MG63 (cell line): Measurements from ENCODE around the gene CANT1. TPM values are rescaled to one million over a fixed set of nuclear protein-coding genes. Genes with fewer than 3 reads are reported as not detected.
A peak's percentile ranks its signal among the peaks of the same experiment; 100 is the strongest.
"Not testable (repeated sequence)": the region's sequence is repeated elsewhere in the genome, so short reads cannot be mapped to it uniquely, and the experiment has no call there.

ENCODE experiments used
- DNase-seq: peaks from one replicate; pipeline ENCODE4 v3.0.0-alpha.2; 2020
- H3K27me3 ChIP-seq: fragments of 250-450 bp; sonication (Bioruptor Pico); 2 replicates; pipeline ENCODE4 v1.5.1; 2020; ENCODE audit warnings: mild to moderate bottlenecking, moderate library complexity
- H3K36me3 ChIP-seq: fragments of 250-450 bp; sonication (Bioruptor Pico); 2 replicates; pipeline ENCODE4 v1.5.1; 2020; ENCODE audit warnings: mild to moderate bottlenecking, moderate library complexity
- H3K4me3 ChIP-seq: fragments of 250-450 bp; sonication (Bioruptor Pico); 2 replicates; pipeline ENCODE4 v1.5.1; 2020; ENCODE audit warnings: mild to moderate bottlenecking, moderate library complexity
- H3K9me3 ChIP-seq: fragments of 250-450 bp; sonication (Bioruptor Pico); 2 replicates; pipeline ENCODE4 v1.5.1; 2020; ENCODE audit warnings: mild to moderate bottlenecking, moderate library complexity
- total RNA-seq: library from RNA; depleted of rRNA; stranded (reverse); fragments of >200 nt; shearing (Covaris generic); gene quantifications from 2 replicates; pipeline ENCODE4 v1.2.3, GENCODE V29; 2014; ENCODE audit warnings: low replicate concordance

CANT1 gene
- total RNA-seq, 1 experiment from 2014 or later: 112 TPM

DNA sequence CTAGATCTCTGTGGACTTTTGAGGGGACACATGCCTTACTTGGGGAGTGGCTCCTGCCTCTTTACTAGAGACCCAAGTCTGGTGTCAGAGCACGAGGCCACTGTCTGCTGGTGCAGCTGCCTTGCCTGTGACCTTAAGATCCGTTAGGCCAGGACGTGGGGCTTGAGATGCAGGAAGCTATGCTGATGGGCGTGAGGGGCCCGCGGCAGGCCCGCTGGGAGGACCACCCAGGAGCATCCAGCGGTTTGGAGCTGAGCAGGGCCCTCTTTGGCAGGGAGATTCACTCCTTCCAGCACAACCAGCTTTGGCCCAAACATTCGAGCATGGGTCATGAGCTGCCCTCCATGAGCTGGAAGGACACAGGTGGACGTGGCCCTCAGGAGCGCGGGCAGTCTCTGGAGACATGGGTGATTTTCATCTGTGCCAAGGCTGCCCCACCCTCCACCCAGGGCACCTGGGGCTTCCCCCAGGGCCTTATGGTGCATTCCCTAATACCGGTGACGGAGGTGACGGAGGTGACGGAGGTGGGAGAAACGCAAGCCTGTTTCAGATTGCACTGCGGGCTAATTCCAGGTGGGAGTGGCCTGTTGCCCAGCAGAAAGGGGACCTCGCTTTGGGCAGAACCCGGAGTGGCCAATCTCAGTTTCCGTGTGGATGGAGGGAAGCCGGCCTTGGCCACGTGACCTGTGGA, 42.5 kb downstream of the CANT1 start:
- Histone ChIP-seq H3K9me3 (no peaks in the 10 kb centered on the region), H3K27me3 (no peaks in the 10 kb centered on the region), H3K36me3 (peaks cover 42% of the 10 kb centered on the region), H3K4me3 (no peak overlapping the region)
- DNase-seq: no peak

DNA sequence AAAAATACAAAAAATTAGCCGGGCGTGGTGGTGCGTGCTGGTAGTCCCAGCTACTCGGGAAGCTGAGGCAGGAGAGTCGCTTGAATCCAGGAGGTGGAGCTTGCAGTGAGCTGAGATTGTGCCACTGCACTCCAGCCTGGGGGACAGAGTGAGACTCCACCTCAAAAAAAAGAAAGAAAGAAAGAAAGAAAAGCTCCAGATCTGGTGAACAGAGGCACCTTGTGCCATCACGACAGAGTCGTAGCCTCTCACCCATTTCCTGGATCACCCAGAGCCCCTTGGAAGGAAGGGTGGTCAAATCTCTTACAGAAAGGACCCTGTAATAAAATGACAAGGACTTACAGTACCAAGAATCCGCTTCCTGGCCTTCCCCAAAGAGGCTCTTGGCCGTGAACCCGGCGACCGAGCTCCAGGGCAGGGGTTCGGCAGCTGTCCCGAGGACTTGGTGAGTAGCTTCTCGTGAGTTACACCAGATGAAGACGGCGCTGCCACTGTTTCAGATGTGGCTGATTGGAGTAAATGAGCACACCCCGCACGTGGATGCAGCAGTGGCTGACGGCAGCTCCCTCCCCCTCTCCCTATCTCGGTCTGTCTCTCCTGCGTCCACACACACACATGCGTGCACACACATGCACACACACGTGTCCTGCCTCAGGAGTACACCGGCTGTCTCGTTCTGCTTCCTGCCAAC, 43.3 kb downstream of the CANT1 start:
- H3K4me3 ChIP-seq: no peak overlapping the region
- peaks cover 35% of the 10 kb centered on the region for H3K36me3 ChIP-seq
- no peaks in the 10 kb centered on the region for H3K9me3 ChIP-seq
- no peaks in the 10 kb centered on the region for H3K27me3 ChIP-seq
- no peak for DNase-seq

DNA sequence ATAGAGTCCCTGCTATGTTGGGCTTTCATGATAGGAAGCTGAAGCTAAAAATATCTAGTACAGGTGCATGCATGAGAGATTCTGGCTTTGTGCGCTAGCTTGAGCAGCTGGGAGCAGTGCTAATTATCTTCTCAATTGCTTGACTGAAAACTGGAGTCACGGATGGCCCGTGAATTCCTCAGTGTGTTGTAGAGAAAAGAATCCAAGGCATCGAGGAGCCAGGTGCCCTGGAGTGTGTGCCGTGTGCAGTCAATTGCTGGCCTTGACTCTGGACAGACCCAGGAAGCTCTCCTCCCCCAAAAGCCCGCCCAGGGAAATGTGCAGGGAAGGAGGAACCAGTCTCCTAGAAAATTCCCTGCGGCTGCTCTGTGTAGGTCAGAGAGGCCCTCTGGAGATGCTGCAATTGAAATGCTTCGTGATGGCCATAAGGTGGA, 44.1 kb downstream of the CANT1 start:
- DNase-seq: no peak
- no peaks in the 10 kb centered on the region for H3K27me3 ChIP-seq
- H3K4me3 ChIP-seq: no peak overlapping the region
- no peaks in the 10 kb centered on the region for H3K9me3 ChIP-seq
- H3K36me3 ChIP-seq: peaks cover 27% of the 10 kb centered on the region

DNA sequence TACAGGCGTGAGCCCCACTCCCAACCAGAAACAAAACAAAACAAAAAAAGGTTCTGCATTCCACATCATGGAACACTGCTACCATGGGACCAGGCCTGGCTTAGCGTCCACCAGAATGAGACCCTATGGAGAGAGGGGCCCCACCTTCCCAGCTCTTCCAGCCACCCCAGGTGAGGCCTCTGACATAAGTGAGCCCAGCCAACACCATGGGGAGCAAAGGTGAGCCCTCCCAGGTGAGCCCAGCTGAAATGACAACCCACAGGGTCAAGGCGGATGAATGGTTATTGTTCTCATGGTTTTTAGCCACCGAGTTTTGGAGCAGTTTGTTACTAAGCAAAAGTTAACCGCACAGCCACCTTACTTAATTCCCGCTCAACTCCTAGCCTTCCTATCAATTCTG, 46.2 kb downstream of the CANT1 start:
- no peaks in the 10 kb centered on the region for H3K9me3 ChIP-seq

DNA sequence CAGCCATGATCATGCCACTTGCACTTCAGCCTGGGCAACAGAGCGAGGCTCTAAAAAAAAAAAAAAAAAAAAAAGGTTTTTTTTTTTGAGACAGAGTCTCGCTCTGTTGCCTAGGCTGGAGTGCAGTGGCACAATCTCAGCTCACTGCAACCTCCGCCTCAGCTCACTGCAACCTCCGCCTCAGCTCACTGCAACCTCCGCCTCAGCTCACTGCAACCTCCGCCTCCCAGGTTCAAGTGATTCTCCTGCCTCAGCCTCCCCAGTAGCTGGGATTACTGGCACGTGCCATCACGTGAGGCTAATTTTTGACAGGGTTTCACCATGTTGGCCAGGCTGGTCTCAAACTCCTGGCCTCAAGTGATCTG, 46.6 kb downstream of the CANT1 start:
- H3K9me3 ChIP-seq, H3K4me3 ChIP-seq, H3K27me3 ChIP-seq, H3K36me3 ChIP-seq, DNase-seq: not testable (repeated sequence)

More for the DNA sequence above, 46.2 kb downstream of the CANT1 start:
- H3K36me3 ChIP-seq: peaks cover 6% of the 10 kb centered on the region
- no peak for DNase-seq
- H3K4me3 ChIP-seq: no peak overlapping the region
- H3K27me3 ChIP-seq: no peaks in the 10 kb centered on the region

DNA sequence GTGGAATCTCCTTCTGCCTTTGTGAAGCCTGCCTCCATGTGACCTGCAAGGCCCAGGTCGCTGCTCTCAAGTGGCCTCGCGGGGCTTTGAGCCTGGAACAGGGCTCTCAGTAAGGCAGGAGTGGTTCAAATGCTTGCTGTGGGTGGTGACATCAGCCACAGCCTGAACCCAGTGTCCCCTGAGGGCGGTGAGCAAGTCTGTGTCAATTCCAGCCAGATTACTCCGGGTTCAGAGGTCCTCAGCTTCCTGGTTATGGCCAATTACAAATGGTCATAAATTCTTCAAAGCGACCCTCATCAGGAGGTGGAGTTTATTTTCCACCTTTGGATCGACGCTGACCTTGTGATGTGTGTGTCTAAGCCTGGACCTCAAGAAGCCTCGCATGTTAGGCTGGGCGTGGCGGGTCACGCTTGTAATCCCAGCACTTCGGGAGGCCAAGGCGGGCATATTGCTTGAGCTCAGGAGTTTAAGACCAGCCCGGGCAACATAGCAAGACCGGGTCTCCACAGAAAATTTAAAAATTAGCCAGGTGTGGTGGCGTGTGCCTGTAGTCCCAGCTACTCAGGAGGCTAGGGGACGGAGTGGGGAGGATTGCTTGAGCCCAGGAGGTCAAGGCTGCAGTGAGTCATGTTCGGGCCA, 47.1 kb downstream of the CANT1 start:
- Histone ChIP-seq H3K27me3 (no peaks in the 10 kb centered on the region), H3K4me3 (no peak overlapping the region), H3K36me3 (no peaks in the 10 kb centered on the region), H3K9me3 (no peaks in the 10 kb centered on the region)
- peak; percentile 37 for DNase-seq

DNA sequence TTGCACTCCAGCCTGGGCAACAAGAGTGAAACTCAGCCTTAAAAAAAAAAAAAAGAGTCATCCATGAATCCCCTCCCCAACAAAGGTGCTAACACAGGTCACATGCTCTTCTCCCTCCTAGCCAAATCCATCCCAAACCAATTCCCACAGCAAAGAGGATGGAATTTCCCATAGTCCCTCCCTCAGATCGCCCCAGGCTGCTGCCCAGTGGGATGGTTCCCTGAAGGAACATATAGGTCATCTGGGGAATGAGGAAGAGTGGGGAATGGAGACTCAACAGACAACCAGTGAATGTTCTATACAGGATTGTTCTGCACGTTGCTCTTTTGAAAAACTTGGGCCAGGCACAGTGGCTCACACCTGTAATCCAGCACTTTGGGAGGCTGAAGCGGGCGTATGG, 48.0 kb downstream of the CANT1 start:
- DNase-seq: no peak
- H3K36me3 ChIP-seq: no peaks in the 10 kb centered on the region
- H3K4me3 ChIP-seq: no peak overlapping the region
- H3K27me3 ChIP-seq: no peaks in the 10 kb centered on the region
- no peaks in the 10 kb centered on the region for H3K9me3 ChIP-seq

DNA sequence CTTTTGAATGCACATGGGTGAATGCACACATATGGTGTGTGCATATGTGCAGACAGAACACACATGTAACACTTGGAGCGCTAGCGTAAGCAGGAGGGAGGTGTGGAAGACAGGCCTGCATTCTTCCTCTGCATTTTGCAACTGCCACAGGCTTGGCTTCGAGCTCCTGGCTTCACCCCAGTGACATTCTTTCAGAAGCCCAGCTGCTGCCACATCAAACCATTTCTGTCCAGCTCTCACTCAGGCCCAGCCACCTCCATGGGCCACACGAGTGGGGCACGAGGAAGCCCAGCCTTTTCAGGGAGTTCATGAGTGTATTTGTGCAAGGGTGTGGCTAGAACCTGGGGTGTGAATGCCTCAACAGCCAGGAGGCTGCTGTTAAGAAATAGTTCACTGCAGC, 48.6 kb downstream of the CANT1 start:
- H3K9me3 ChIP-seq: no peaks in the 10 kb centered on the region
- H3K4me3 ChIP-seq: no peak overlapping the region
- H3K27me3 ChIP-seq: no peaks in the 10 kb centered on the region
- H3K36me3 ChIP-seq: no peaks in the 10 kb centered on the region
- no peak for DNase-seq

DNA sequence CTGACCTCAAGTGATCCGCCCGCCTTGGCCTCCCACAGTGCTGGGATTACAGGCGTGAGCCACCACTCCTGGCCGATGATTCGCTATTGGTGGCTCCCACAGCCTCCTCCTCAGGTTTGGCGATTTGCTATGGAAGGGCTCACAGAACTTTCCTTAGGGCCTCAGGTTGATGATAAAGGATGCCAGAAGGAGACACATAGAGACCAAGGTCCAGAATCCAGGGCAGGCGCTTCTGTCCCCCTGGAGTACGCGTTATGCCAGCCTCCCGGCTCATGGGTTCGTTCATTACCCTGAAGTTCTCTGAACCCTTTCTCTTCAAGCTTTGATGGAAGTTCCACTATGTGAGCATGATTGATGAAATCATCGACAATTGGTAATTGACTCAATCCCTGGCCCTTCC, 49.8 kb downstream of the CANT1 start:
- H3K4me3 ChIP-seq: no peak overlapping the region
- H3K9me3 ChIP-seq: no peaks in the 10 kb centered on the region
- H3K36me3 ChIP-seq: no peaks in the 10 kb centered on the region
- DNase-seq: no peak
- no peaks in the 10 kb centered on the region for H3K27me3 ChIP-seq

DNA sequence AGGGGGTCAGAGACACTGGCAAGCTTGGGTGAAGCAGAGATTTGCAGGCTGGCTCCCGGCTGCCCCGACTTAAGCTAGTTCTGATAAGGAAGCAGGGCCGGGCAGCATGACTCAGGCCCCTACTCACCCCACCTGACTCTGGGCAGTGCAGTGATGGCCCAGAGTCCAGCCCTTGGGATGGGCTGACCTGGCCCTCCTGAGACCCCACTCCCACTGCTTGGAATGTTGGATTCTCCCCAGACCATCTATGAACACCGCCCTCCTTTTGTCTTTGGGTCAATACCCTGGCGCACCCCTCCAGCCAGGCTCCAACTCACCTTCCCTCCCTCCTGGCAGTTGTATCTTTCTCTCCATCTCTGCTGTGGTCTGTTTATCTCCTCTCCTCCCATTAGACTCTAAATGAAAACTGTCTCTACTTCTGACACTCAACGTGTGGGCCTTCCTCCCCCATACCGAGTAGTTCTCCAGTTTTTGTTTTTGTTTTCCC, 50.9 kb downstream of the CANT1 start:
- H3K27me3 ChIP-seq: no peaks in the 10 kb centered on the region
- H3K9me3 ChIP-seq: no peaks in the 10 kb centered on the region
- H3K4me3 ChIP-seq: no peak overlapping the region
- H3K36me3 ChIP-seq: no peaks in the 10 kb centered on the region
- peak; percentile 38 for DNase-seq

DNA sequence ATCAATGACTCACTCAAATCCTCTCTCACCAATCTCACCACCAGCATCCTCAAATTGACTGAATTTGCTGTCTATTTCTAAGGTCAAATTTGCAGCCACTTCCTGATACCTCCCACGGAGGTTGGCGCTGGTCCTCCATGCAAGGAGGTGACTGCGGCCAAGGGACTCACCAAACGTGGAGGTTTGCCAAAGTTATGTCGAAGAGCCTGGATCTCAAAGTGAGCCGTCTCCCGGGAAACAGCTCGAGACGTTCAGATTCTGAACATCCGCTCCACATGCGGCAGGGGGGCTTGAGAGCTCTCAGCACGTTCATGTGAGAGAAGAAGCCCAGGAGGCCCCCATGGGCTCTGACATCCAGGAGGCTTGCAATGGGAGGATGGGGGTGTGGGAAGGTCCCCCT, 52.4 kb downstream of the CANT1 start:
- DNase-seq: peak; percentile 42
- Histone ChIP-seq H3K27me3 (no peaks in the 10 kb centered on the region), H3K36me3 (no peaks in the 10 kb centered on the region), H3K9me3 (no peaks in the 10 kb centered on the region), H3K4me3 (no peak overlapping the region)

DNA sequence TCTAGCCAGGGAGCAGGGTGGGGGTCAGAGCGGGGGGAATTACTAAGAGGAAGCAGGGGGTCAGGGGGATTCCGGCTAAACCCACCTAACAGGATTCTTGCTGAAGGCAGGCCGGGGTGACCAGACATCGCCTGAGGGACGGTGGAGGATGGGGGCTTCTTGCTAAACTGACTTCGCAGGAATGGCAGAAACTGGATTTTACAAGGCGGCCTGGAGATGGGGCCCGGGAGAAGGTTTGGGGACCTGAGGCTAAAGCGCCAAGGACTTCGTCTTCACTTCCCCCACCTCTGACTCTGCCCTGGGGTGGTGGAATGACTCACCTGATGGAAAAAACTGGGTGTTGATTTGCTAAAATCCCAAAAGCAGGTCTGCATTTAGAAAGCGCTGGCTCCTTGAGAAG, 53.3 kb downstream of the CANT1 start:
- H3K9me3 ChIP-seq: no peaks in the 10 kb centered on the region; the same call in 1 of the 2 replicates
- no peak overlapping the region for H3K4me3 ChIP-seq
- no peaks in the 10 kb centered on the region for H3K27me3 ChIP-seq
- DNase-seq: no peak
- H3K36me3 ChIP-seq: no peaks in the 10 kb centered on the region

DNA sequence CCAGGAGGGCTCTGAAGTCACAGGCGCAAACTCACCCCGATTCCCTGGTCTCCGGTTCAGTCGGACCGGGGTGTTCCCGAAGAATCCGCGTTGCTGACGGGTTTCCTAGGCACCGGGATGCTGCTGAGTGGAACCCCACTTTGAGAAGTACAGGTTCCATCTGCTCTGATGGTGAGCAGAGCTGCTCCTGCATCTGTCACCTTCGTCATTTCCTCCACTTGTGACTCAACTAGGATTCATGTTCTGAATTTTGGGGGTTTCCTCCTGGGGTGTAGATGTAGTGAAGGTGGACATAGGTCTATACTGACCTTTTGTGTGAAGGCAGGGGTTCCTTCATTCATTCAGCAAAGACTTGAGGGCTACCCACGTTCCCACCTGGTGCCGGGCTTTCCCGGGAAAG, 54.9 kb downstream of the CANT1 start:
- no peaks in the 10 kb centered on the region for H3K27me3 ChIP-seq
- no peaks in the 10 kb centered on the region for H3K36me3 ChIP-seq
- no peak overlapping the region for H3K4me3 ChIP-seq
- peaks cover 3% of the 10 kb centered on the region for H3K9me3 ChIP-seq
- DNase-seq: no peak

DNA sequence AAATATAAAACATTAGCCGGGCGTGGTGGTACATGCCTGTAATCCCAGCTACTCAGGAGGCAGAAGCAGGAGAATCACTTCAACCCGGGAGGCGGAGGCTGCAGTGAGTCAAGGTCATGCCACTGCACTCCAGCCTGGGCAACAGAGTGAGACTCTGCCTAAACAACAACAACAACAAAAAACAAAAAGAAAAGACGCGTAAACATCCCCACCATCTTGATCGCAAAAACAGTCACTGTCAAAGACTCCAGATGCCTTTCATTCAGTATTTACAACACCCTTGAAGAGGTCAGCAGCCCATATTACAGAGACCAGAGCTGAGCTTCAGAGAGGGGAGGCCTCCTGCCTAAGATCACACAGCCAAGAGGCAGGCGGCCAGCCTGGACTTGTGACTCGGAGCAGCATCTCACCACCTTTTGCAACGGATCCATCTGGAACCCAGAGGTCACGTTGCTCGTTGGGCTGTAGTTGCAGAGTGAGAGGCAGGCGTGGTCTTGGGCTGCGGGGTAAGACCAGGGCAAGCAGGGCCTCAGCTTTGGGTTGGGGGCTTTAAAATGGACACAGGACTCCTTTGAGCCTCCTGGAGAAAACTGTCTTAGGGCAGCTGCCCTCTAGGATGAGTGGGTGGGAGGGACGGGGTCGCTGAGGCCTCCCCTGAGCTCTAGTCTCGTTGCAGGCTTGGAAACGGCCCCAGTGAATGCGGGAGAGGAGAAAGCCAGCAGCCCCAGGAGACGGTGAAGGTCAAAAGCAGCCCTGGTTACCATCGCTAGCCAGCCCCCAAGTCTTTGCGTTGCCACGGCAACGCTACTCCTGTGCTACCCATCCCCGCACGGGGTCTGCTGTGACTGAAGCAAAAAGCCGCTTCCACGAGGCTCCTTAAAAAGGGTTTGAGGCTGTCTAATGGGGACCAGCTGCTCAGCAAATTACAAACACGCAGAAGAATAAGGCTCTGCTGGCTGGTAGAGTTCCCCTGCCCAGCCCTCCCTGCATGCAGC, 55.9 kb downstream of the CANT1 start:
- no peak for DNase-seq
- Histone ChIP-seq H3K27me3 (no peaks in the 10 kb centered on the region), H3K9me3 (peaks cover 3% of the 10 kb centered on the region), H3K4me3 (no peak overlapping the region), H3K36me3 (no peaks in the 10 kb centered on the region)

DNA sequence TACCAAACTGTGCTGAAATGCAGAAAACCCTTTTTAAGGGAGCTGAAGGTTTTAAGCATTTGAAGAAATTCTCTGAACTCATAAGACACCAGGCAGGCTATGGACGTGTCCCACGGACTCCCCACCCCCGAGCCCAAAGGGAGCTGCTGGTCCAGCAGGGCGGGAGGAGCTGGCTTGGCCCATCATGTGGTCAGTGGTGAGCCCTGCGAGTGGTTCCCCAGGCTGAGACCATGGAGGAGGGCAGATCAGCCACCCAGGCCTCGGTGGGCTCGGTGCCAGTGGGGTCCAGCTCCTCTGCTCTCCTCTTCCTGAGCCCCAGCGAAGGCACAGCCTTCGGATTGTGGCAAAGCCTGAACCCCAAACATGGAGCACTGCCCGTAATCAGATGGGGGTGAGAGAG, 56.9 kb downstream of the CANT1 start:
- no peak for DNase-seq
- Histone ChIP-seq H3K4me3 (no peak overlapping the region), H3K27me3 (no peaks in the 10 kb centered on the region), H3K36me3 (no peaks in the 10 kb centered on the region), H3K9me3 (peaks cover 3% of the 10 kb centered on the region)

DNA sequence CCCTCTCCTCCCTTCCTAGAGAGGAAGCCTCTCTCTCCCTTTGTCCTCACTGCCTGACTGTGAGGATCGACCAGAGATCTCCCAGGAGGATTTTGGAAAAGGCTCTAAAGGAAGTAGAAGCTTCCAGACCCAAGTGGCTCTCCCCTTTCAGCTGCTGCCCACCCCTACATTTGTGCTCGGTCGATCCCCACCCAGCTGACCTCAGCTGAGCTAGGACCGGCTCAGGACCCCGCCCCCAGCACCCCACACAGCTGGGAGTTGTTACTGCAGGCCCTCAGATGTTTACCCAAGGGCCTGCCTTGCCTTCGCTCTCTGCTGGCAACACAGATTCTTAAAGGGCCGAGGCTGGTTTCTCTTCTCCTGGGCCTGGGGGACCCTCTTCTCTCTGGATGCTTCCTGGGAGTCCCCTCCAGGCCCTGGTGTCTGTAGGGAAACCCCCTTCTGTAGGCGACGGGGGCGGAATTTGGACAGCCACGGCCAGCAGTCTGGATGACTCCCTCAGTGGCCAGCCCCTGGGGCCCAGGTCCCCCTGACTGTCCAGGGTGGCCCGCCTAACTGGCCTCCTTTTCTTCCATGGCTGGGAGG, 57.5 kb downstream of the CANT1 start:
- Histone ChIP-seq H3K27me3 (no peaks in the 10 kb centered on the region), H3K4me3 (no peak overlapping the region), H3K36me3 (no peaks in the 10 kb centered on the region), H3K9me3 (peaks cover 3% of the 10 kb centered on the region)
- no peak for DNase-seq
